ENCODE results near the gene TMEM259.
A peak's percentile ranks its signal among the peaks of the same experiment; 100 is the strongest.

Gene TMEM259

GRCh38 chr19:1060689-1061088 is 39.8 kb upstream of the TMEM259 start:
- no peak for DNase-seq (ENCODE audit: low read depth in 1 of 2, low spot score in 1 of 2)
- H3K27me3 ChIP-seq (ENCODE audit: insufficient read depth, poor library complexity, severe bottlenecking) = no peaks in the 10 kb centered on the region
- TF ChIP-seq REST (IDR thresholded peaks at IDR 0.05; ENCODE audit: insufficient replicate concordance, low read depth) = no peak
- no peak overlapping the region for H3K27ac ChIP-seq (replicated peaks)
- H3K4me3 ChIP-seq (replicated peaks; ENCODE audit: insufficient read depth, low read length) = no peak overlapping the region

- Histone ChIP-seq H3K27me3 (ENCODE audit: insufficient read depth, poor library complexity, severe bottlenecking) (no peaks in the 10 kb centered on the region), H3K27ac (replicated peaks) (no peak overlapping the region), H3K4me3 (replicated peaks; ENCODE audit: insufficient read depth, low read length) (no peak overlapping the region)
- TF ChIP-seq SPI1 (IDR thresholded peaks at IDR 0.05; ENCODE audit: borderline replicate concordance, low read depth) (no peak), GABPA (IDR thresholded peaks at IDR 0.05; ENCODE audit: low read depth) (no peak), POLR2AphosphoS5 (IDR thresholded peaks at IDR 0.05; ENCODE audit: low read depth) (no peak)
- DNase-seq (ENCODE audit: low read depth in 1 of 2, low spot score in 1 of 2) = no peak
Measured at GRCh38 chr19:1058112-1058511, 37.2 kb upstream of the TMEM259 start.

GRCh38 chr19:1057176-1057855 is 36.4 kb upstream of the TMEM259 start:
- Histone ChIP-seq H3K27me3 (ENCODE audit: insufficient read depth, poor library complexity, severe bottlenecking) (no peaks in the 10 kb centered on the region), H3K27ac (replicated peaks) (no peak overlapping the region), H3K4me3 (replicated peaks; ENCODE audit: insufficient read depth, low read length) (no peak overlapping the region)
- peak in 1 of 2 experiments; percentile 46 for DNase-seq (ENCODE audit: low read depth in 1 of 2, low spot score in 1 of 2)
- TF ChIP-seq CTCF (IDR thresholded peaks at IDR 0.05; ENCODE audit: insufficient read depth, low read length) (peak; percentile 9), SPI1 (IDR thresholded peaks at IDR 0.05; ENCODE audit: borderline replicate concordance, low read depth) (no peak), REST (IDR thresholded peaks at IDR 0.05; ENCODE audit: insufficient replicate concordance, low read depth) (no peak), GABPA (IDR thresholded peaks at IDR 0.05; ENCODE audit: low read depth) (no peak), POLR2AphosphoS5 (IDR thresholded peaks at IDR 0.05; ENCODE audit: low read depth) (no peak)

GRCh38 chr19:1055886-1056620 is 35.1 kb upstream of the TMEM259 start:
- Histone ChIP-seq H3K4me3 (replicated peaks; ENCODE audit: insufficient read depth, low read length) (no peak overlapping the region), H3K27ac (replicated peaks) (no peak overlapping the region), H3K27me3 (ENCODE audit: insufficient read depth, poor library complexity, severe bottlenecking) (no peaks in the 10 kb centered on the region)
- DNase-seq (ENCODE audit: low read depth in 1 of 2, low spot score in 1 of 2) = no peak
- TF ChIP-seq REST (IDR thresholded peaks at IDR 0.05; ENCODE audit: insufficient replicate concordance, low read depth) (no peak), CTCF (IDR thresholded peaks at IDR 0.05; ENCODE audit: insufficient read depth, low read length) (no peak), SPI1 (IDR thresholded peaks at IDR 0.05; ENCODE audit: borderline replicate concordance, low read depth) (no peak), POLR2AphosphoS5 (IDR thresholded peaks at IDR 0.05; ENCODE audit: low read depth) (no peak), GABPA (IDR thresholded peaks at IDR 0.05; ENCODE audit: low read depth) (no peak)
